Measurements from ENCODE around the gene RBFOX2. TPM values are rescaled to one million over a fixed set of nuclear protein-coding genes. Genes with fewer than 3 reads are reported as not detected.
A peak's percentile ranks its signal among the peaks of the same experiment; 100 is the strongest.
"Not testable (repeated sequence)": the region's sequence is repeated elsewhere in the genome, so short reads cannot be mapped to it uniquely, and the experiment has no call there.

The RBFOX2 gene
- polyA plus RNA-seq, 2 donors: 22.6 to 31.1 TPM

DNA sequence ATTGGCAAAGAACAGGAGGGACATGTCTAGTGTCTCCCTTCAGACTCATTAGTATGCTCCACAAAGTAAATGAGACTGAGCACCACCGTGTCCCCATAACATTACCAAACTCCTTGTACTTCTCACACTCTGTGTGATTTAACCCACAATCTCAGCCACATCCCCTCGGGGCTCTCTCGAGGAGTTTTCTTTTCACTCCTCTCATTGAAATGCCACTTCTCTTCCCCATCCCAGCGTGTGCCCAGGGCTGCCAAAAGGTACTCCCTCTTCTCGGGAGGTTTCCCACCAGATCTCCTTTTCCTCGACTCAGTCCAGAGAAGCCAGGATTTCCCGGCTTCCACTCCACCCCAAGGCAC, 1.1 kb downstream of the RBFOX2 start:
- no peaks in the 10 kb centered on the region for H3K9me3 ChIP-seq (ENCODE audit: control insufficient read depth in 2 of 2, insufficient read depth in 1 of 2, low read depth in 1 of 2, low read length in 1 of 2)
- no peaks in the 10 kb centered on the region for H3K36me3 ChIP-seq (ENCODE audit: control insufficient read depth in 2 of 2, insufficient read depth in 2 of 2, low read length in 1 of 2)
- peak overlapping the region; percentile 89 to 90 for H3K27ac ChIP-seq (ENCODE audit: low read depth in 2 of 2, low read length in 1 of 2)
- WGBS, 2 donors: 1% methylated on average over 7 of the region's 7 CpGs
- no peaks in the 10 kb centered on the region for H3K27me3 ChIP-seq (ENCODE audit: control insufficient read depth in 1 of 2, insufficient read depth in 2 of 2, low read length in 2 of 2)
- H3K4me1 ChIP-seq (ENCODE audit: control insufficient read depth in 2 of 2, insufficient read depth in 2 of 2, low read length in 1 of 2): peaks cover 0 to 2% of the 10 kb centered on the region in 2 donors
- H3K4me3 ChIP-seq (ENCODE audit: low read depth in 1 of 2, low read length in 2 of 2): peak overlapping the region; percentile 82 to 96

- peaks cover 1 to 2% of the 10 kb centered on the region in 2 donors for H3K4me1 ChIP-seq (ENCODE audit: control insufficient read depth in 2 of 2, insufficient read depth in 2 of 2, low read length in 1 of 2)
- no peaks in the 10 kb centered on the region for H3K27me3 ChIP-seq (ENCODE audit: control insufficient read depth in 1 of 2, insufficient read depth in 2 of 2, low read length in 2 of 2)
- no peaks in the 10 kb centered on the region for H3K36me3 ChIP-seq (ENCODE audit: control insufficient read depth in 2 of 2, insufficient read depth in 2 of 2, low read length in 1 of 2)
- peak overlapping the region in 1 of 2 donors; percentile 82 for H3K4me3 ChIP-seq (ENCODE audit: low read depth in 1 of 2, low read length in 2 of 2)
- H3K9me3 ChIP-seq (ENCODE audit: control insufficient read depth in 2 of 2, insufficient read depth in 1 of 2, low read depth in 1 of 2, low read length in 1 of 2): no peaks in the 10 kb centered on the region
- no peak overlapping the region for H3K27ac ChIP-seq (ENCODE audit: low read depth in 2 of 2, low read length in 1 of 2)
These were observed 1.9 kb downstream of the RBFOX2 start for GRCh38 chr22:36026741-36027140.

DNA sequence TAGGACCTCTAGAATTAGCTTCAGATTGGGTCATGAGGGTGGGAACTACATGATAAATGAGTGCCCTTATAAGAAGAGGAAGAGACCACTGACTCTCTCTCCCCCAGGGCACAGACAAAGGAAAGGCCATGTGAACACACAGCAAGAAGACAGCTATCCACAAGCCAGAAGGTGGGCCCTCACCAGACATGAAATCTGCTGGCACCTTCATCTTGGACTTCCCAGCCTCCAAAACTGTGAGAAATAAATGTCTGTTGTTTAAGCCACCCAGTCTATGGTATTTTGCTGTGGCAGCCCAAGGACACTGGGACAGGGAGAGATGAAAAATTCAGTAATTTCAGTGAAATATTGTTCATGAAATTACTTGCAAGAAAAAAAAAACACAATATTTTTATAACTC, 5.9 kb downstream of the RBFOX2 start:
- Histone ChIP-seq H3K9me3 (ENCODE audit: control insufficient read depth in 2 of 2, insufficient read depth in 1 of 2, low read depth in 1 of 2, low read length in 1 of 2) (no peaks in the 10 kb centered on the region), H3K4me3 (ENCODE audit: low read depth in 1 of 2, low read length in 2 of 2) (no peak overlapping the region), H3K36me3 (ENCODE audit: control insufficient read depth in 2 of 2, insufficient read depth in 2 of 2, low read length in 1 of 2) (no peaks in the 10 kb centered on the region), H3K27me3 (ENCODE audit: control insufficient read depth in 1 of 2, insufficient read depth in 2 of 2, low read length in 2 of 2) (no peaks in the 10 kb centered on the region), H3K4me1 (ENCODE audit: control insufficient read depth in 2 of 2, insufficient read depth in 2 of 2, low read length in 1 of 2) (peaks cover 2 to 4% of the 10 kb centered on the region in 2 donors), H3K27ac (ENCODE audit: low read depth in 2 of 2, low read length in 1 of 2) (peak overlapping the region; percentile 59 to 60)

GRCh38 chr22:36022162-36022561, 6.5 kb downstream of the RBFOX2 start:
- H3K27me3 ChIP-seq (ENCODE audit: control insufficient read depth in 1 of 2, insufficient read depth in 2 of 2, low read length in 2 of 2): no peaks in the 10 kb centered on the region
- peak overlapping the region in 1 of 2 donors; percentile 59 for H3K27ac ChIP-seq (ENCODE audit: low read depth in 2 of 2, low read length in 1 of 2)
- H3K36me3 ChIP-seq (ENCODE audit: control insufficient read depth in 2 of 2, insufficient read depth in 2 of 2, low read length in 1 of 2): no peaks in the 10 kb centered on the region
- H3K4me1 ChIP-seq (ENCODE audit: control insufficient read depth in 2 of 2, insufficient read depth in 2 of 2, low read length in 1 of 2): peaks cover 2 to 4% of the 10 kb centered on the region in 2 donors
- no peak overlapping the region for H3K4me3 ChIP-seq (ENCODE audit: low read depth in 1 of 2, low read length in 2 of 2)
- WGBS, 2 donors: 10 to 21% methylated on average over 1 of the region's 1 CpG
- H3K9me3 ChIP-seq (ENCODE audit: control insufficient read depth in 2 of 2, insufficient read depth in 1 of 2, low read depth in 1 of 2, low read length in 1 of 2): no peaks in the 10 kb centered on the region

GRCh38 chr22:36021606-36022153, 6.9 kb downstream of the RBFOX2 start:
- no peak overlapping the region for H3K4me3 ChIP-seq (ENCODE audit: low read depth in 1 of 2, low read length in 2 of 2)
- WGBS, 2 donors: 61 to 71% methylated on average over 2 of the region's 2 CpGs
- H3K27ac ChIP-seq (ENCODE audit: low read depth in 2 of 2, low read length in 1 of 2): peak overlapping the region in 1 of 2 donors; percentile 14
- H3K36me3 ChIP-seq (ENCODE audit: control insufficient read depth in 2 of 2, insufficient read depth in 2 of 2, low read length in 1 of 2): no peaks in the 10 kb centered on the region
- no peaks in the 10 kb centered on the region for H3K9me3 ChIP-seq (ENCODE audit: control insufficient read depth in 2 of 2, insufficient read depth in 1 of 2, low read depth in 1 of 2, low read length in 1 of 2)
- peaks cover 2 to 4% of the 10 kb centered on the region in 2 donors for H3K4me1 ChIP-seq (ENCODE audit: control insufficient read depth in 2 of 2, insufficient read depth in 2 of 2, low read length in 1 of 2)
- no peaks in the 10 kb centered on the region for H3K27me3 ChIP-seq (ENCODE audit: control insufficient read depth in 1 of 2, insufficient read depth in 2 of 2, low read length in 2 of 2)

DNA sequence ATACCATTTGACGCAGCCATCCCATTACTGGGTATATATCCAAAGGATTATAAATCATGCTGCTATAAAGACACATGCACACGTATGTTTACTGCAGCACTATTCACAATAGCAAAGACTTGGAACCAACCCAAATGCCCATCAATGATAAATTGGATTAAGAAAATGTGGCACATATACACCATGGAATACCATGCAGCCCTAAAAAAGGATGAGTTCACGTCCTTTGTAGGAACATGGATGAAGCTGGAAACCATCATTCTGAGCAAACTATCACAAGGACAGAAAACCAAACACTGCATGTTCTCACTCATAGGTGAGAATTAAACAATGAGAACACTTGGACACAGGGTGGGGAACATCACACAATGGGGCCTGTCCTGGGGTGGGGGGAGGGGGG, 7.8 kb downstream of the RBFOX2 start:
- not testable (repeated sequence) for H3K27me3 ChIP-seq (ENCODE audit: control insufficient read depth in 1 of 2, insufficient read depth in 2 of 2, low read length in 2 of 2); H3K36me3 ChIP-seq (ENCODE audit: control insufficient read depth in 2 of 2, insufficient read depth in 2 of 2, low read length in 1 of 2); H3K9me3 ChIP-seq (ENCODE audit: control insufficient read depth in 2 of 2, insufficient read depth in 1 of 2, low read depth in 1 of 2, low read length in 1 of 2); H3K4me3 ChIP-seq (ENCODE audit: low read depth in 1 of 2, low read length in 2 of 2); H3K27ac ChIP-seq (ENCODE audit: low read depth in 2 of 2, low read length in 1 of 2); H3K4me1 ChIP-seq (ENCODE audit: control insufficient read depth in 2 of 2, insufficient read depth in 2 of 2, low read length in 1 of 2)
- 91 to 98% methylated on average over 3 of the region's 3 CpGs for WGBS, 2 donors

DNA sequence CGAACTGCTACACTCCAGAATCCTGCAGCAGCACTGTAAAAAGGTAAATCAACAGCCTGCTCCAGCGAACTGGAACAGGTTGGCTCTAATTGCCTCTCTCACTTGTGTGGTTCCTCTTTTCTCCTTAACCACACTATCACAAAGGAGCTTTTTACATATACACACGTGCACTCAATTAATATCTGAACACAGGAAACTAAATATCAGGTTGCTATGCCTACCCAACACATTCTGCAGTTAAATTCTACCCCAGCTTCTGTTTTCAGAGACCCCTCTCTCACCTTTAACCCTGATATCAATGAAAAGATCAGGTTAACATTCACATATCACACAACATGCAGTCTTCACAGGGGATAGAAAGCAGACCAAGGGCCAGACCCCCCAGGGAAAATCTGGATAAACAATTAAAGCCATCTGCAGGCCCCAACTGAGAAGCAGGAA, 11.0 kb downstream of the RBFOX2 start:
- Histone ChIP-seq H3K36me3 (ENCODE audit: control insufficient read depth in 2 of 2, insufficient read depth in 2 of 2, low read length in 1 of 2) (no peaks in the 10 kb centered on the region), H3K4me3 (ENCODE audit: low read depth in 1 of 2, low read length in 2 of 2) (no peak overlapping the region), H3K27ac (ENCODE audit: low read depth in 2 of 2, low read length in 1 of 2) (no peak overlapping the region), H3K27me3 (ENCODE audit: control insufficient read depth in 1 of 2, insufficient read depth in 2 of 2, low read length in 2 of 2) (no peaks in the 10 kb centered on the region), H3K9me3 (ENCODE audit: control insufficient read depth in 2 of 2, insufficient read depth in 1 of 2, low read depth in 1 of 2, low read length in 1 of 2) (no peaks in the 10 kb centered on the region), H3K4me1 (ENCODE audit: control insufficient read depth in 2 of 2, insufficient read depth in 2 of 2, low read length in 1 of 2) (peaks cover 4% of the 10 kb centered on the region in 2 donors)
- 59 to 60% methylated on average over 3 of the region's 3 CpGs for WGBS, 2 donors

DNA sequence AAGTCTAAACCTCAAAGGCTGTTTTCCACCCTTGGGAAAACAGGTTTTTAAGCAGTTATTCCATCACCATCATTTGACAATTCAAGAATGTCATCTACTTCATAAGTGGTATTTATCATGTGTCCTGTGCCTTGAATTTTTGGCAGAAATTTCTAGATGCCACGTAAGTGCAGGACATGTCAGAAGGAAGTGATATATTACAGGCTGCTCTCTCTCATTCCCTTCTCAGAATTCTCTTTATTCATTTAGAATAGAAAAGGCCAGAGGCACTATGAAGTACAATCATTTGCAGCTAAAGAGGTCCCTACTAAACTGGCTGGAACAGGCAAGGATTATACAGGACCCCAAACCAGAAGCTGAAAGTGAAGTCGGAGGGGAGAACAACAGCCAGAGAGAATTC, 11.9 kb downstream of the RBFOX2 start:
- Histone ChIP-seq H3K27me3 (ENCODE audit: control insufficient read depth in 1 of 2, insufficient read depth in 2 of 2, low read length in 2 of 2) (no peaks in the 10 kb centered on the region), H3K4me1 (ENCODE audit: control insufficient read depth in 2 of 2, insufficient read depth in 2 of 2, low read length in 1 of 2) (peaks cover 2 to 3% of the 10 kb centered on the region in 2 donors), H3K27ac (ENCODE audit: low read depth in 2 of 2, low read length in 1 of 2) (peak overlapping the region in 1 of 2 donors; percentile 54), H3K4me3 (ENCODE audit: low read depth in 1 of 2, low read length in 2 of 2) (no peak overlapping the region), H3K36me3 (ENCODE audit: control insufficient read depth in 2 of 2, insufficient read depth in 2 of 2, low read length in 1 of 2) (no peaks in the 10 kb centered on the region), H3K9me3 (ENCODE audit: control insufficient read depth in 2 of 2, insufficient read depth in 1 of 2, low read depth in 1 of 2, low read length in 1 of 2) (no peaks in the 10 kb centered on the region)
- 37 to 49% methylated on average over 2 of the region's 2 CpGs for WGBS, 2 donors

- Histone ChIP-seq H3K27me3 (ENCODE audit: control insufficient read depth in 1 of 2, insufficient read depth in 2 of 2, low read length in 2 of 2) (no peaks in the 10 kb centered on the region), H3K4me1 (ENCODE audit: control insufficient read depth in 2 of 2, insufficient read depth in 2 of 2, low read length in 1 of 2) (peaks cover 0 to 3% of the 10 kb centered on the region in 2 donors), H3K27ac (ENCODE audit: low read depth in 2 of 2, low read length in 1 of 2) (peak overlapping the region; percentile 49 to 54), H3K36me3 (ENCODE audit: control insufficient read depth in 2 of 2, insufficient read depth in 2 of 2, low read length in 1 of 2) (no peaks in the 10 kb centered on the region), H3K9me3 (ENCODE audit: control insufficient read depth in 2 of 2, insufficient read depth in 1 of 2, low read depth in 1 of 2, low read length in 1 of 2) (no peaks in the 10 kb centered on the region), H3K4me3 (ENCODE audit: low read depth in 1 of 2, low read length in 2 of 2) (no peak overlapping the region)
- WGBS, 2 donors: 27 to 41% methylated on average over 2 of the region's 2 CpGs
These were observed 12.7 kb downstream of the RBFOX2 start for GRCh38 chr22:36015811-36016529.

Data from esophagus (tissue), 2 donors.